NCI-H446 treated with DMSO at 0.1 percent for 48 hours (cell line): ENCODE results near the gene PLEKHA5.
A peak's percentile ranks its signal among the peaks of the same experiment; 100 is the strongest.
"Not testable (repeated sequence)": the region's sequence is repeated elsewhere in the genome, so short reads cannot be mapped to it uniquely, and the experiment has no call there.

Source experiments
- DNase-seq: peaks from one replicate; lab custom pipeline; 2025; lab: John Stamatoyannopoulos, UW

The PLEKHA5 gene

DNA sequence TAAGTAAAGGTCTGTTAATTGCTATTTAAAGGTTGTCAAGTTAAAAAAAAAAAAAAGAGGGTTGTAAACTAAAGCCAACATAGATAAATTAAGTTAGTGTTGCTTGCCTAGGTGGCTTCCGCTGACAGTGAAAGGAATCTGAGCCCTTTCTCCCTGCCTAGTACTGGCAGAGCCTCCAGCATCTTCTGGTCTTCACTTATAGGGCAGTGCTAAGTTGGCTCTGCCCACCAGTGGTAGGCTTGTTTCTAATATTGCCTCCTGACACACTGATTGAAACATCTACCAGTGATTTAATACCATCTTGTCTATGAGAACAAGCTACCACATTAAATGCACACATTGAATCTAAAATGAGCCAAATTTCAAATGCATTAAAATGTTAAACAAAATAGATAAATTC is 39.7 kb downstream of the PLEKHA5 start:
- no peak for DNase-seq

DNA sequence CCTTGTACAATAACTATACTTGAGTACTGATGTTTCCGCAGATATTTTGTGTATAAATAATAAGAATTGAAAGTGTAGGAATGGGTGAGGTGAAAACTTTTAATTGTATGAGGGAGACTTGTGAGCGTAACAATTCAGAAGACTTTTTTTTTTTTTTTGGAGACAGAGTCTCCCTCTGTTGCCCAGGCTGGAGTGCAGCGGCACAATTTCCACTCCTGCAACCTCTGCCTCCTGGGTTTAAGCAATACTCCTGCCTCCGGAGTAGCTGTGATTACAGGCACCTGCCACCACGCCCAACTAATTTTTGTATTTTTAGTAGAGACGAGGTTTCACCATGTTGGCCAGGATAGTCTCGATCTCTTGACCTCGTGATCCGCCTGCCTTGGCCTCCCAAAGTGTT is 40.8 kb downstream of the PLEKHA5 start:
- DNase-seq, result not testable (repeated sequence)

DNA sequence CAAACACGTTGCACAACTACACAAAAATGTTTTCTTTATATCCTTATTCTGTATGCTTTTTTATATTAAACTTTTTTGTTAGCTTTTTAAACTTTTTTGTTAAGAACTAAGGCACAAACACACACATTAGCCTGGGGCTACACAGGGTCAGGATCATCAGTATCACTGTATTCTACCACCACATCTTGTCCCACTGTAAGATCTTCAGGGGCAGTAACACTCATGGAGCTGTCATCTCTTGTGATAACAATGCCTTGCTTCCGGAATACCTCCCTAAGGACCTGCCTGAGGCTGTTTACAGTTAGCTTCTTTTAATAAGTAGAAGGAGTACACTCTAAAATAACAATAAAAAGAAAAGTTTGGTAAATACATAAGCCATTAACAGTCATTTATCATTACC is 42.2 kb downstream of the PLEKHA5 start:
- no peak for DNase-seq

DNA sequence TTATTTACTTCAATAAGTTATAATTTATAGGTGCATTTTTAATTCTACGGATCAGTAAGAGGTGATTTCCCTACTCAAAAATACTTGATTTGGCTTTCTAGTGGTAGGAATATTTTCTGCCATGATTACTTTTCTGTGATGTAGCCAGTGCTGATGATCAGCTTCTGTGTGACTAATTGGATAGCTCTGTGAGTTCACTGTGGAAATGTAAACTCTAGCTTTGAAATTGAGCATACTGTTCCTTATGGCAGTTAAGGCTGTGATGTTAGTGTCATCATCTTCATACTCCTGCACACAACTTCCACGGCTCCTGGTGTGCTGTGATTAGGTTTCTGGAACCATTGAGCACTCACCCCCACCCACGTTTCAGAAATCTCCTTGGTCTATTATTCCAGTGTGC is 48.2 kb downstream of the PLEKHA5 start:
- no peak for DNase-seq

DNA sequence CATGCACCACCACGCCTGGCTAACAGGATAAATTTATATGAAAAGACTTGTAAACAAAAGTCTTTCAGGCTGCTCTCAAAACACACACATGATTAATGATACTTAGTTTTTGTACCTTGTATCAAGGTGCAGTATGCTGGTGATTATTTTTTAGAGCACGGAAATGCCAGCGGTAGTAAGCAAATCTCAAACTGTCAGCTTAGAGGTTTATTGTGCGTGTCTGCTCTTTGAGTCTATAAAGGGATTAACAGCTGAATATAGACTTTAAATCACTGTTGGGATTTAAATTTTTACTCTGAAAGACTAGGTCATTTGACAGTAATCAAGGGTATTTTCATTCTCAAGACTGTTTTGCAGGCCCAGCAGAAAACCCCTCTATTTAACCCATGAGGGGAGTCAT is 50.5 kb downstream of the PLEKHA5 start:
- no peak for DNase-seq

DNA sequence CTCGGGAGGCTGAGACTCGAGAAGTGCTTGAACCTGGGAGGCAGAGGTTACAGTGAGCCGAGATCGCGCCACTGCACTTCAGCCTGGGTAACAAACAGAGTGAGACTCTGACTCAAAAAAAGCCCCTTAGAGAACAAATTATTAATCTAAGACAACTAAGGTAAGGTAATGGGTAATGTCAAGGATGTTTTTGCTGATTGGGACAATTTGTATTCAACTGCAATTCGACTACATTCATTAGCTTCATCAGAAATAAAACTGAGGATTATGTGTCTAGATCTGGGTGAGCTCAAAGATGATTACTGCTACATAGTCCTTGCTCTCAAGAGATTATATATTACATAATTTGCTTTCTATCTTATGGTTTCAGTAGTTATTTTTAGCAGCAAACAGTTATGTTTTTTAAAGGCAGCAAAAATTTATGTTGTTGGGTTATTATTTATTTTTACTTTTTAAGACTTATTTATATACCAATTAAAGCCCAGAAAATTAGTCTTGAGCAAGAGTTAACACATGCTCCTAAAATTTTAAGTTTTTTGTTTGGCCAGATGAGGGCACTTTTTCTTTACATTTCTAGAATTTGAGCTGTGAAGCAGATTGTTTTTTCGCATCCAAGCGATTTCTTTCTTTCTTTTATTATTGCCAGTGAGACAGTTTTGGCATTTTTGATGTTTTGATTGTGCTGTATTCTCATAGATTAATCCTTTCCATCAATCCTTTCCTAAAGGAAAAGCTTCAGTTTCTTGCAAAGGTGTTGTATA is 52.3 kb downstream of the PLEKHA5 start:
- DNase-seq, result peak; percentile 8

DNA sequence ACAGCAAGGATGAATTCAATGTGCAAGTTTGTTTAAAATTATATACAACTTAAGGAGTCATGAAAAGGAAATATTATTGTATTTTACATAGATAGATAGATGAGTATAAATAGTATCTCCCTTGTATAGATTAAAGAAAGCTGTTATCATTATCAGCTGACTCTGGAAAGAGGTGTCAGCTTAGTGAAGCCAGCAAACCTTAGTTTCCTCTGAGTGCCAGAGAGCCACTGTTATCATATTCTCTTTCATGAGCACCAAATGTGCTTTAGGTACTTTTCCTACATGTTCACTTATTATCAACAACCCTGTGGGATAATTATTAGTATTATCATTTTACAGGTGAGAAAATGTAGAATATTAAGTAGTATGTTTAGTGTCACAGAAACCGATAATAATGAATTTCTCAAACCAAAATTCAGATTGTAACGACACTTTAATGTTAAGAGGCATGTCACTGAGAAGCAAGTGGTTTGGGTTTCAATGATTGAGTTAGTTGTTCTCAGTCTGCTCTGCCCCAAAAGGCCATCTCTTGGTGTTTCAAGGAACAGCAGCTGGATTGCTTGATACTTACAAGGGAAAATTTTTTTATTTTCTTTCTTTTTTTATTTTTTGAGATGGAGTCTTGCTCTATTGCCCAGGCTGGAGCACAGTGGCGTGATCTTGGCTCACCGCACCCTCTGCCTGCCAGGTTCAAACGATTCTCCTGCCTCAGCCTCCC is 53.7 kb downstream of the PLEKHA5 start:
- no peak for DNase-seq

DNA sequence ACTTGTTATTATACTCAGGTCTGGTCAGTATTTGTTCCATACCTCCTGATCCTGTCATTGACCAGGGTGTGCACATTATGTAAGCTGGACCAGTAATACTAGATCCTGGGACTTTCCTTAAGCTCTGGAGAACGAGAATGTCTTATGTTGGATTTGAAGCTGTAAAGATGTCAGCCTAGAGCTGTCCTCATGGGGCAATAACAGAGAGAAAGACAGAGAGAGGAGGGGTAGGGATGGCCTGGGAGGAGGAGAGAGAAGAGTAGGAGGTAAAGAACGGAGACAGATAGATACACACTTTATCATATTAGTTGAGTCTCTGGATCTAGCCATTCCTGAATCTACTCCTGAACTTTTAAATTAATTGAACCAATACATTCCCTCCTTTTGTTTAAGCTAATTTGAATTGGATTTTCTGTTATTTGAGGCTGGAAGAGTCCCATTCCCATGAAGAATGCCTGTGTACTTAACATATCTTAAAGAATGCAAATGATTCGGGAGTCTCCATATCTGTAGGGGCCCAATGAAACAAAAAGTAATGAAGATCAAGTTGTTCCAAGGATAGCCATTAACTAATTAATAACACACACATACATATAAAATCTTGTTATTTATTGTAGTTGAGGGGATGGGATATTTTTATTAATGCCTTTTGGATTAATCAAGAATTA is 55.9 kb downstream of the PLEKHA5 start:
- no peak for DNase-seq

DNA sequence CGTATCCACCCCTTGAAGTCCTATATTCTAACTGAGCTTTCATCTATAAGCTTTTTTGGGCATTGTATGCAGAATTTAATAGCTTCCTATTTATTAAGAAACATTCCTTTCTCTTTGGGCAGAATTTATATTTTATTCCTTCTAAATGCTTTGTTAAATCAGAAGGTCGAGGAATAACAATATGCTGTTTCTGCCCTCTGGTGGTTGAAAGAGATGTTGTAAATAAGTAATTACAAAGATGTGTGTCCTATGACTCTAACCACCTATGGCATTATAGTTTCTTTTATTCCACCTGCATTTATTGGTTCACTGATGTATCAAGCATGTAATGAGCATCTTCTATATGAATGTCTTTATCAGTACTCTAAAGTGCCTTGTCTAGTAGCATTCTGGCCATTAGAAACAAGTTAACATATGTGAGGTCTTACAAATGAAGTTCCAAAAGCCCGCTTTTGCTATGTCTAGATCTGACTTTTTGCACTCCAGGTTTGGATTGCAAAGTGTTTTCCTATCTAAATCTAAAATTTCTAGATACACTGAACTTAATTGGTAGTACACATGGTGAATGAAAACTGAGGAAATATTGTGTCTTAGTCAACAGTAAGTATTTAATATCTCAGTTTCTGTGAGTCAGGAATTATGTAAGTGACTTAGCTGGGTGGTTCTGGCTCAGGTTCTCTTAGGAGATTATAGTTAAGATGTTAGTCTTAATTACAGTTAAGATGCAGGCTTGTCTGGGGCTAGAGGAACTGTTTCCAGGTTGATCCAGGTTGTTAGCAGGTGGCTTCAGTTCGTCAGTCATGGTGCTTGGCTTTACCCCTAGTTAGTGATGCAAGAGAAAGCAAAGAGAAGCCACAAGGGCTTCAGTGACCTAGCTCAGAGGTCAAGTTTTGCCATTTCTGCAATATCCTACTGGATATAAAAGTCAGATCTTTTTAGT is 57.5 kb downstream of the PLEKHA5 start:
- peak; percentile 36 for DNase-seq

DNA sequence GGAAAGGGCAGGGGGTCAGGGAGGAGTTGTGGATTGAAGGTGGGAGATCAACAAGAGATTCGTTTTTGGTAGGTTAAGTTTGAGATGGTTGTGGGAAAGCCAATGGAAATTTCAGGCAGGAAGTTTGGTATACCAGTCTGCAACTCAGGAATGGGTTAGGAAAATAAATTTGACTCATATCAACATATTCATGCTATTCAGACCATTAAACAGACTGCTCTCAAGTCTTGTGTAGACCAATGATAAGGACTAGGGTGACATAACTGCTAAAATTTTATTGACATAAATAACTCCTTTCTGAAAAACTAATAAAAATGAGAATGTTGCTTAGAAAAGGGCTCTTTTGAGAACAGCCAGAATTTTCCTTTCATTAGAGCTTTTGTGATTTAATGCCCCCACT is 60.0 kb downstream of the PLEKHA5 start:
- DNase-seq, result no peak

DNA sequence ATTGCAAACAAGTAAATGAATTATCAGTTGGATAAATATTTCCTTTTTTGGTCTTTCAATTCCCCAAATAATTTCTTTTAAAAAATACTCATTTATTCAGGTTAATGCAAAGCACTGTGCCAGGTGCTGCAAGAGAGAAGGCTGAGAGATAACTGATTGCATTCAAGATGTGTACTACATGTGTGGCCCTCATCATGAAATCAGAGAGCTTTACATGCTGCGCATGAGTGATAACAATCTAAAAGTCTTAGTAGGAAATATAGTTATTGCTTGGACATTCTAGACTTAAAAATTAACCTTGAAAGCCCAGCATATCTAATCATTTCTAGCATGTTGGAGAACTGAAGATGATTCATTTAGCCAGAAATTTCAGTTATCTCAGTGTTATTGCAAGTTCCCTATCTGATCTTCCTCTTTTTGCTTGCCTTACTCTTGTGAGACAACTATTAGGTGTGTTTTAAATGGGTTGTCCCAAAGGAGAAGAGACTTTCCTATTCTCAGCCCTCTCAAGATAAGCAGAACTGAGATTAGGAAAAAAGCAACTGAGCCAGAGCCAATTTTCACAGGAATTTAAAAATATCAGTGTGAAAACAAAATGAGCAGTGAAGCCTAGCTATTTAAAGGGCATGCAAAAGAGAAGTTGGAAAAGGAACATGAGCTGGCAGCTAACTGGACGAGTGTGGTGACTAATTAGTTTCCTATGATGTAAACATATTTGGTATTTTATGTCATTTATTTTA is 60.9 kb downstream of the PLEKHA5 start:
- DNase-seq, result peak; percentile 17

DNA sequence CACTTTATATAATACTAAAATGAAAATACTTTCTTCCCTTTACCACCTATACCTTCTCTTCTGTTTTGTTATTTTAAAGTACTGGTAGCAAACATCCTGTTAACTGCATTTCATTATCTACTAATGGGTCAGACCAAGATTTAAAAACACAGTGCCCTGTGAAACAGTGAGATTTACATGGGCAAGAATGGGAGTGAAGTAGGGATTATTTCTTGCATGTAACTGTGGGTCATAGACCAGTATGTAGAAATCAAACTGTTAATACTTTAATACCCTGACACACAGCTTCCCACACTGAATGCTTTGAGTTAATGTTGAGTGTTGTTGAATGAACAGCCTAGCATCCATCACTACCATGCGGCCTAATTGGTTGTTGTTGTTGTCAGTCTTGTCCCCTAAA is 61.6 kb downstream of the PLEKHA5 start:
- DNase-seq, result no peak

DNA sequence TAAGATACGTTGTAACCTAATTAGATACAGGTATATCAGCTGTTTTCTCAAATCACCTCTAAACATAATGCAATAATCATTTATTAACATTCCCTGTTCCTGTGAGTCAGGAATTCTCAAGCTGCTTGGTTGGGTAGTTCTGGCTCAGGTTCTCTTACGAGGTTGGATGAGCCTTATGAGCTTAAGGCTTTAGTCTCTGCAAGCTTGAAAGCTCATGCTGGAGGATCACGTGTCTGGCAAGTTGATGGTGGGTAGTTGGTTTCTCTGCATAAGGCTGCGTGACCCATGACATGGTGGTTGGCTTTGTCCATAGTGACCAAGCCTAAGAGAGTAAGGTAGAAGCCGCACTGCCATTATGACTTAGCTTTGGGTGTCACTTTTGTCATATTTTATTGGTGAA is 62.0 kb downstream of the PLEKHA5 start:
- DNase-seq, result peak; percentile 45

DNA sequence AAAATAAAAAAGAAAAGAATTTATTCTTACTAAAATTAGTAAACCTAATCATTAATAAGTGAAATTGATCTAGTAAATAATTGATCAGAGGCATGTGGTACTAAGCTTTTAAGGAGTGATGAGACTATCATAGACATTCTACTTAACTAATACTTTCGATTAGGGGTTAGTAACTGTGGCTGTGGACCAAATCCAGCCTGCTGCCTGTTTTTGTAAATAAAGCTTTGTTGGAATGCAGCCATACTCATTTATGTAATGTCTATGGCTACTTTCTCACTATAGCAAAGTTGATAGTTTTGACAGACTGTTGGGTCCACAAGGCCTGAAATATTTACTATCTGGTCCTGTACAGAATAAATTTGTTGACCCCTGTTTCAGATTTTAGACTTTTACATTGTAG is 63.2 kb downstream of the PLEKHA5 start:
- DNase-seq, result peak; percentile 50

DNA sequence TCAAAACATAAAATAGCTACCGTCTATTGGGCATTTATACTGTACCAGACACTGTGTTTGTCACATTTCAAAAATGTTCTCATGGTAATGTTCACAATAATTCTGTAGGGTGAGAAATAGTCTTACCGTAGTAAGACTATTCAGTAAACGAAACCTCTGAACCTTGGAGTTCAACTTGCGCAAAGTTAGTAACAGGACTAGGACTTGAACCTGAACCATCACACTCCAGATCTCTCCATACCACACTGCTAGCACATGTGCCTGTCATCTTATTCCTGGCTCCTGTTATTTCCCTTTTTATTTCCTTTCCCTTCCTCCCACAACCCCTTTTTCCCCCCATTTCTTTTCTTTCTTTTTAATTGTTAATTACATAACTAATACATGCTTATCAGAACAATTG is 65.4 kb downstream of the PLEKHA5 start:
- DNase-seq, result no peak

DNA sequence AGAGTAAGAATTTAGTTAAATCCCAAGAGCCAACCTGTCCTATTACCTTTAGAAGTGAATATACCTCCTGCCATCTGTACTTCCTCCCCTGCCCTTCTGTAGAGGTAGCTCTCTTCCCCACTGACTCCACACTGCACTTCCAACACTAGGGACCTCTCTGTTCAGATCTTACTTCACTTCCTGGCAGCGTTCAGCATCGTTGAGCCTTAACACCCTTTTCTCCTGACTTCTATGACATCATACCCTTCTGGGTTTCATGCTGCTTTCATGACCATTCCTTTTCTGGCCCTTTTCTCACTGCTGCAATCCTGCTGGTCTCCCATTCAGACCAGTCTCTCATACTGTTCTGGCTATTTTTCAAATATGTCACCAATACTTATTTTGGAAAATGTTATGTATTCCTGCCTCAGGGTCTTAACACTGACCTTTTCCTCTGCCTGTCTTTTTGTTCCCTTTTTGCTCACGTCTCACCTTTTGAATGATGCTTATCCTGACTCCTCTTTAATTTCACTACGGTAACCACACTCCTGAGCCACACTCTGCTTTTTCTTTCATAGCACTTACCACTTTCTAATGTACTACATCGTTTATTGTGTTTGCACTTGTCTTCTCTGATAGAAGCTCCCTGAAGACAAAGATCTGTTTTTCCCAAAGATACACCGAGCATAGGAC is 67.6 kb downstream of the PLEKHA5 start:
- no peak for DNase-seq

DNA sequence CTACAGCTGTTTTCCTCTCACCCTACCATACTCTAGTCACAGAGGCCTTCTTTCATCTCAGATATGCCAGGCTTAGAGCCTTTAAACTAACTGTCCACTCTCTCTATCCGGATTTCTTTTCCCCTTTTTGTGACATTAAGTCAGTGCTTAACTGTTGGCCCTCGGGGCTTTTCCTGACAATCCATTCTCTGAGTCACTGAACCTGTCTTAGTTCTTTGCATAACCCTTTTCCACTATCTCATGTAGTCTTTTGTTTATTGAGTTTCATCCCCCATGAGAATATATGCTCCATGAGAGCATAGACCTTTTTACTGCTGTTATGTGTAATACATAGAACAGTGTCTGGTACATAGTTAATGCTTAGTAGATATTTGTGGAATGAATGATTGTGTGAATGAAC is 68.7 kb downstream of the PLEKHA5 start:
- DNase-seq, result no peak

DNA sequence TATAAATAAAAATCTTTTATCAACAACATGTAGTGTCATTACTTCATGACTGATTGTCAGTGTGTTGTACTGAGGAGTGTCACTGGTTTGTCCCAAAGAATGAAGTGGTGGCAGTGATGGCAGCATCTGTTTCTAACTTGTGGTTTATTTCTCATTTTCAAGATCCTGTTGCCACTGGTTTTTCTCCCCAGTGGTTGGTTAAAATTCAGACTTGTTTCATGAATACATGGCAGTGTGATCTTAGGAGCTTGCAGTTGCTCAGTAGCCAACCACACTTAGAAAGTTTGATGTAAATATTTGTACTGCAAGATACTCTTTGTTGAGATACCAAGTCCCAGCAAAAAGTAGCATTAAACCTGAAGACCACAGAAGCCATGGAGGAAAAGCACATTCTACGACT is 69.8 kb downstream of the PLEKHA5 start:
- DNase-seq, result no peak

DNA sequence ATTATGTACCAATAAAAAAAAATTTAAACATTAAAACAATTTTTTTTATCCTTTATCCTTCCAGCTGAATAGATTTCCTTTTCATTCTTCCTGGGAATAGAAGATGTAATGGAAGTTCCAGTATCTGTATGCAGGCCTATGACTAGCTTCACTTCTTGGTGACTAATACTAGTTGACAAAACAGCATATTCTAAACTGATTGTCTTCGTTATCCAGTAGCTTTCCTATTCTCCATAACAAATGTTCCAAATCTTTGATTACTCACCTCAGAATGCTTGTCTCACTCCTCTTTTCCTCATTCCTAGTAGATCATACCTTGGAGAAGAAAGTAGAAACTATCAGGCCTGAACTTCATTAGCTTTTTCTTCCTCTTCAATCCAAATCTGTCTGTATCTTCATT is 70.7 kb downstream of the PLEKHA5 start:
- no peak for DNase-seq

DNA sequence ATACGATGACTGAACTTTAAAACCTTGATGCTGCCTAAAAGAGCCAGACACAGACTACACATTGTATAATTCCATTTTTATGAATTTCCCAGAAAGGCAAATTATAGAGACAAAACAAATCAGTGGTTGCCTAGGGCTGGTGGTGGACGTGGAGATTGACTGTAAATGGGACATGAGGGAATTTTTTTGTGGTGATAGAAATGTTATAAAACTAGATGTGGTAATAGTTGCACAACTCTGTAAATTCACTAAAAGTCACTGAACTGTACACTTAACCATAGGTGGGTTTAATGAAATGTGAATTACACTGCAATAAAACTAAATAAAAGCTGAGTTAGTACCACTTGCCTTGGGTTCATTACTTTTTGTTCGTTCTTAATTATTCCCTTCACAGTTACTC is 72.1 kb downstream of the PLEKHA5 start:
- no peak for DNase-seq

DNA sequence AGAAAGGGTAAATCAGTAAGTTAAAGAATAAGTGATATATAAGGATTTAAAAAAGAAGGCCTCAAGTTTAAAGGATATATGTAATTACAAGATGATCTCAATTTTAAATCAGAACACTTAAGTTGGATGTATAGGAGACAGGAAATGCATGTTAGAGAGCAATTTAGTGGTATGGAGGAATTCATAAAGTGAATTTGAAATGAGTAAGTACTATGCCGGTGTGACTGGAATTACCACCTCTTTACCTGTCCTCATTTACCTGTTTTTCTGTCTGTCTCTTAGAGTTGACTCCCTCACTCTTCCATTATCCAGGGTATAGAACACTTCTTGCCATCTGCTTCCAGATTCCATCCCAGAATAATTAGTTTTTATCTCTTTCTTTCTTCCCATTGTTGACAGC is 73.5 kb downstream of the PLEKHA5 start:
- no peak for DNase-seq
